Measurements from ENCODE around the gene TMEM208. TPM values are rescaled to one million over a fixed set of nuclear protein-coding genes. Genes with fewer than 3 reads are reported as not detected.

TMEM208 gene
- total and polyA plus RNA-seq, 12 donors, result 52.1 to 289 (median 80.4) TPM

- peaks cover 2 to 7% of the 10 kb centered on the region in 2 donors for H3K4me1 ChIP-seq (replicated peaks in 1 of 2)
- WGBS, 4 donors, result 93 to 96% (median 94%) methylated on average over 8 to 12 of the region's 12 CpGs
- intact Hi-C loops (cut with DNase I), result no loop called here
- no peaks in the 10 kb centered on the region for H3K27me3 ChIP-seq
- DNase-seq, result no peak
- H3K27ac ChIP-seq, result no peak overlapping the region
- peaks cover 0 to 23% of the 10 kb centered on the region in 2 donors for H3K36me3 ChIP-seq (replicated peaks in 1 of 2)
- H3K9me3 ChIP-seq (replicated peaks in 1 of 3), result no peaks in the 10 kb centered on the region
- H3K4me3 ChIP-seq, result no peak overlapping the region
- TF ChIP-seq POLR2A (IDR thresholded peaks at IDR 0.05), result no peak
Observed at GRCh38 chr16:67202426-67202825, 24.5 kb upstream of the TMEM208 start.

DNA sequence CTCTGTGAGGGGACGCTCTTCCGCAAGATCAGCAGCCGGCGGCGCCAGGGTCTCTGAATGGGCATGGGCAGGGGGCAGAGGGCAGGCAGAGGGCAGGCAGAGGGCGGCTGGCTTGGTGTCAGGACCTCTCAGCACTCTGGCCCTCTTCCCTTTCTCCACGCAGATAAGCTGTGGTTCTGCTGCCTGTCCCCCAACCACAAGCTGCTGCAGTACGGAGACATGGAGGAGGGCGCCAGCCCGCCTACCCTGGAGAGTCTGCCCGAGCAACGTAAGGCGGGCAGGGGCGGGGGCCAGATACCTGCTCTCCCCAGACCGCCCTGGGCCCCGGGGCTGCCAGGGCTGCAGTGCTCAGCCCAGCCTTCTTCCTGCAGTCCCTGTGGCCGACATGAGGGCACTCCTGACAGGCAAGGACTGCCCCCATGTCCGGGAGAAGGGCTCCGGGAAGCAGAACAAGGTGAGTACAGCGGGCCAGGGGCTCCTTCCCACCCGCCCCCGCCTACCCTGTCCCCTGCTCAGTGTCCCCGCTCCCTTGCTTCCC lies 23.9 kb upstream of the TMEM208 start:
- WGBS, 4 donors, result 91 to 97% (median 94%) methylated on average over 6 to 23 of the region's 23 CpGs
- intact Hi-C loops (cut with DNase I), result no loop called here
- no peak for TF ChIP-seq CTCF (IDR thresholded peaks at IDR 0.05)
- no peak for TF ChIP-seq POLR2A (IDR thresholded peaks at IDR 0.05)
- DNase-seq, result no peak
- Histone ChIP-seq H3K4me1 (replicated peaks in 1 of 2) (peaks cover 8 to 13% of the 10 kb centered on the region in 2 donors), H3K27me3 (no peaks in the 10 kb centered on the region), H3K9me3 (replicated peaks in 1 of 3) (no peaks in the 10 kb centered on the region), H3K27ac (no peak overlapping the region), H3K36me3 (replicated peaks in 1 of 2) (peaks cover 0 to 17% of the 10 kb centered on the region in 2 donors), H3K4me3 (no peak overlapping the region)

- Histone ChIP-seq H3K36me3 (replicated peaks in 1 of 2) (peaks cover 0 to 17% of the 10 kb centered on the region in 2 donors), H3K4me3 (no peak overlapping the region), H3K4me1 (replicated peaks in 1 of 2) (peaks cover 11 to 14% of the 10 kb centered on the region in 2 donors), H3K9me3 (replicated peaks in 1 of 3) (no peaks in the 10 kb centered on the region), H3K27ac (no peak overlapping the region), H3K27me3 (no peaks in the 10 kb centered on the region)
- WGBS, 4 donors, result 84 to 100% (median 99%) methylated on average over 1 to 4 of the region's 4 CpGs
- intact Hi-C loops (cut with DNase I), result no loop called here
- TF ChIP-seq CTCF (IDR thresholded peaks at IDR 0.05), result no peak
- no peak for TF ChIP-seq POLR2A (IDR thresholded peaks at IDR 0.05)
- DNase-seq, result no peak
Observed at GRCh38 chr16:67204076-67204475, 22.9 kb upstream of the TMEM208 start.

- no peak for DNase-seq
- 93 to 96% (median 94%) methylated on average over 8 of the region's 8 CpGs for WGBS, 4 donors
- TF ChIP-seq POLR2A (IDR thresholded peaks at IDR 0.05) (no peak), CTCF (IDR thresholded peaks at IDR 0.05) (no peak)
- Histone ChIP-seq H3K27ac (peak overlapping the region in 1 of 5 donors; percentile 75), H3K9me3 (replicated peaks in 1 of 3) (no peaks in the 10 kb centered on the region), H3K27me3 (no peaks in the 10 kb centered on the region), H3K36me3 (replicated peaks in 1 of 2) (peaks cover 0 to 16% of the 10 kb centered on the region in 2 donors), H3K4me3 (no peak overlapping the region), H3K4me1 (replicated peaks in 1 of 2) (peaks cover 11 to 12% of the 10 kb centered on the region in 2 donors)
- intact Hi-C loops (cut with DNase I), result no loop called here
Observed at GRCh38 chr16:67206129-67206837, 20.6 kb upstream of the TMEM208 start.

All from adrenal gland (tissue), 12 donors.